ENCODE measurements around the gene MAP2K2.
"Not testable (repeated sequence)": the region's sequence is repeated elsewhere in the genome, so short reads cannot be mapped to it uniquely, and the experiment has no call there.

The MAP2K2 gene

DNA sequence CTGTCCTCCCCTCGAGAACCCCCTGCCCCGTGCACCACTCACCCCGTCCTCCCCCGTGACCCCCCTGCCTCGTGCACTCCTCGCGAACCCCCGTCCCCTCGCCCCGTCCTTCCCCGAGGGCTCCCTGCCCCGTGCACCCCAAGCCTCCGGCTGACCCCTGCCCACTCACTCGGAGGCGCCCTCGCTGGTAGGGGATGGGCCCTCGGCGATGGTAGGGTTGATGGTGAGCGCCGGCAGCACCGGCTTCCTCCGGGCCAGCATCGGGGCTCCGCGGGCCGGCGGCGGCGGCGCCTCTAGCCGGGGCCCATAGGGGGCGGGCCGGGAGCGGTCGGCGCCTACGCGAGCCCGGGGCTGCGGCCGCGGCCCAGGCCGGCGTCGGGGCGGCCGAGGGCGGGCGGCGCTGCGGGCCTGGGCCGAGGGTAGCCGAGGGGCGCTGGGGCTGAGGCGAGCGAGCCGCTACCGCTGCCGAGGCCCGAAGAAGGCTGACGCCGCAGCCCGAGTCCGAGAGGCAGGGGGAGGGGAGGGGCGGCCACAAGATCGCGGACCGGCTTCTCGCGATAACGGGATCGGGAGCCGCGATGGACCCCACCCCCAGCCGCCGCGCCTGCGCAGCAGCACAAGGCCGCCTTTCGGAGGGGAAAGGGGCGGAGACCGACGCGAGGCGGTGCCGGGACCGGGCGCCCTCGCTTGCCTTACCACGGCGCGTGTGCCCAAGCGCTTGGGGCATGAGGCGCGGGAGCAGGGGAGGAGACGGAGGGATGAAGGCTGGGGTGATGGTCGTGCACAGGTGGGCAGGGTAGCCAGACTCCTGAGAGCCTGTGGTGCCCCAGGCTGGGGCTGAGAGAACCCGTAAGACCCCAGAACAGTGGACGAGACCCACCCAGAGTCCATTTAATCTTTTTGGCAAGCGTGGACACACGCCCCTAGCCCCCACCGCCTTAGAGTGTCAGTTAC is at the start of gene MAP2K2:
TSS of gene MAP2K2 (minus strand) at position 508 of the 954 bp plus-strand sequence. CDS start at position 261, 247 bp downstream.
- peak within 1 kb of the TSS; percentile 88 for H3K4me3 ChIP-seq (replicated peaks; ENCODE audit: low read depth, low read length)
- no peak for TF ChIP-seq CTCF (IDR thresholded peaks at IDR 0.05; ENCODE audit: low read depth, low read length, missing control alignments)
- DNase-seq (ENCODE audit: extremely low read depth, low read depth), result peak; percentile 54

DNA sequence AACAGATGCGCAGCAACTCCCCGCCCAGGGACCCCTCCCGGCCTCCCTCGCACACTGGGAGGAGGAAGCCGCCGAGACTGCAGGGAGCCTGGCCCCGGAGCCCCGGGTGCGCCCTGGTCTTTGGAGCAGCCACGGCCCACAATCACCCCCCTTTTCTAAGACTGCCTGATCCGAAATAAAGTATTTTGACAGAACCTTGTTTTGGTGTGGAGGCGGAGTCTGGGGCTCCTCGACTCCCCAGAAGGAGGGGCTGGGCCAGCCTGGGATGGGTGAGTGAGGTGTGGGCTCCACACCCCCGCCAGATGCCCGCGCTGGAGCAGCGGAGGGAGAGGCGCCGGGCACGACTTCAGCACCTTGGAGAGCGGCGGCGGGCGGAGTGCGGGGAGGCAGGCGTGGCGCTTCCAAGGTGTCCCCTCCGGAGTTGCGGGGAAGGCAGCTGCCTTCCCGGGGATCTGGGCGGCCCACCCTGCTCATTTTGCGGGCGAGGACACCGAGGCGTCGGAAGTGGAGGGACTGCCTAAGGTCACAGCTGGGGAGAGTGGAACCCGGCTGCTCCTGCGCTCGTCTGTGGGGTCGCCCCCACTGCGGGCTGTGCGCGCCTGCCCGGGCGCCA is 49.0 kb upstream of the MAP2K2 start:
- H3K4me3 ChIP-seq (replicated peaks; ENCODE audit: low read depth, low read length), result no peak overlapping the region
- no peak for DNase-seq (ENCODE audit: extremely low read depth, low read depth)
- TF ChIP-seq CTCF (IDR thresholded peaks at IDR 0.05; ENCODE audit: low read depth, low read length, missing control alignments), result no peak

- H3K4me3 ChIP-seq (replicated peaks; ENCODE audit: low read depth, low read length), result no peak overlapping the region
- DNase-seq (ENCODE audit: extremely low read depth, low read depth), result no peak
- no peak for TF ChIP-seq CTCF (IDR thresholded peaks at IDR 0.05; ENCODE audit: low read depth, low read length, missing control alignments)
Observed at GRCh38 chr19:4171676-4172075, 47.8 kb upstream of the MAP2K2 start.

DNA sequence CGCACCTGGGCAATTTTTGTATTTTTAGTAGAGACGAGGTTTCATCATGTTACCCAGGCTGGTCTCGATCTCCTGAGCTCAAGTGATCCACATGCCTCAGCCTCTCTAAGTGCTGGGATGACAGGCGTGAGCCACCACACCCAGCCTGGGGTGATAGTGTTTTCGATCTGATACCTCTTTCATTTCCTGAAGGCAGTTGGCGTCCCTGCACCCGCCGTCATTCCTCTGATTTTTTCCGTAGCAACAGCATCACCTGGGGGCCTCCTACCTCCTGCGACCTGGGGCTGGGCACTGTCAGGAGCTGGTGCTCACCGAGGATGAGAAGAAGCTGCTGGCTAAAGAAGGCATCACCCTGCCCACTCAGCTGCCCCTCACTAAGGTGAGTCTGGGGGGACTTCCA is 40.3 kb upstream of the MAP2K2 start:
- TF ChIP-seq CTCF (IDR thresholded peaks at IDR 0.05; ENCODE audit: low read depth, low read length, missing control alignments), result no peak
- DNase-seq (ENCODE audit: extremely low read depth, low read depth), result no peak
- H3K4me3 ChIP-seq (replicated peaks; ENCODE audit: low read depth, low read length), result no peak overlapping the region

- H3K4me3 ChIP-seq (replicated peaks; ENCODE audit: low read depth, low read length), result no peak overlapping the region
Observed at GRCh38 chr19:4161415-4162077, 37.6 kb upstream of the MAP2K2 start.

DNA sequence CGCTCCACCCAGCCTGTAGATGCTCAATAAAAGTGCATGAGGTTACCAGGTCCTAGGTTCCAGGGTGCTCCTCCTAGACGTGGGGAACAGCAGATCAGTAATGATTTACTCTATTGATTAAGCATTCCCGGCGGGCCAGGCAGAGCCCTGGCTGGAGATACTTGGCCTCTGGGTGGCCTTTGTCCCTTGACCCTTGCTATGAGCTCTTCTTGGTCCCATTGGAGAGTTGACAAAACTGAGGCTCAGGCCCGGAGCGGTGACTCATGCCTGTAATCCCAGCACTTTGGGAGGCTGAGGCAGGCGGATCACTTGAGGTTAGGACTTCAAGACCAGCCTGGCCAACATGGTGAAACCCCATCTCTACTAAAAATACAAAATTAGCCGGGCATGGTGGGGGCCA is 34.0 kb upstream of the MAP2K2 start:
- DNase-seq (ENCODE audit: extremely low read depth, low read depth); H3K4me3 ChIP-seq (replicated peaks; ENCODE audit: low read depth, low read length): not testable (repeated sequence)

More at GRCh38 chr19:4161415-4162077, 37.6 kb upstream of the MAP2K2 start:
- DNase-seq (ENCODE audit: extremely low read depth, low read depth), result no peak
- no peak for TF ChIP-seq CTCF (IDR thresholded peaks at IDR 0.05; ENCODE audit: low read depth, low read length, missing control alignments)

GRCh38 chr19:4157164-4157563 is 33.2 kb upstream of the MAP2K2 start:
- no peak for DNase-seq (ENCODE audit: extremely low read depth, low read depth)
- TF ChIP-seq CTCF (IDR thresholded peaks at IDR 0.05; ENCODE audit: low read depth, low read length, missing control alignments), result no peak
- no peak overlapping the region for H3K4me3 ChIP-seq (replicated peaks; ENCODE audit: low read depth, low read length)

Measured in HFF-Myc (cell line).